H1 (cell line): ENCODE results near the gene CHN2. TPM values are rescaled to one million over a fixed set of nuclear protein-coding genes. Genes with fewer than 3 reads are reported as not detected.

ENCODE experiments used
- CTCF ChIA-PET: fragments of 300-600 bp; sonication (Branson Sonifier 250); formaldehyde crosslinking; loops from one replicate; lab custom pipeline; 2021; ENCODE audit not compliant: partially characterized antibody; lab: Charles Lee
- POLR2A ChIA-PET: fragments of 300-600 bp; sonication (Branson Sonifier 250); formaldehyde crosslinking; loops from one replicate; lab custom pipeline; 2021; ENCODE audit warnings: inconsistent platforms; ENCODE audit not compliant: partially characterized antibody; lab: Charles Lee
- DNase-seq, 2 experiments: peaks; one replicate each; pipeline versions ENCODE4 v3.0.0 to v3.0.0-alpha.2; 2010 to 2022; ENCODE audit warnings: low spot score in 2 of 2, low read depth in 1 of 2, mixed read lengths in 1 of 2
- FAIRE-seq: peaks from 2 replicates; lab custom pipeline; 2011; peaks lifted over from hg19 to GRCh38; lab: Jason Lieb, UNC
- H2AFZ ChIP-seq: 2 replicates; pipeline ENCODE4 v1.8.1; 2012; ENCODE audit warnings: low read length, inconsistent platforms
- H2AK5ac ChIP-seq: 2 replicates; pipeline ENCODE4 v1.6.1; 2013; ENCODE audit warnings: low read depth, low read length
- H2BK120ac ChIP-seq: replicated peaks from 2 replicates; pipeline ENCODE3; 2013; ENCODE audit warnings: low read depth, low read length, inconsistent platforms
- H2BK12ac ChIP-seq: 2 replicates; pipeline ENCODE4 v1.6.1; 2013; ENCODE audit warnings: low read depth, low read length
- H2BK15ac ChIP-seq: 2 replicates; pipeline ENCODE4 v1.6.1; 2013; ENCODE audit warnings: low read length
- H2BK20ac ChIP-seq: 2 replicates; pipeline ENCODE4 v1.6.1; 2013; ENCODE audit warnings: low read length
- H2BK5ac ChIP-seq: 2 replicates; pipeline ENCODE4 v1.6.1; 2013; ENCODE audit warnings: low read depth, low read length
- H3K14ac ChIP-seq: 2 replicates; pipeline ENCODE4 v1.6.1; 2013; ENCODE audit warnings: inconsistent platforms; ENCODE audit not compliant: insufficient read length
- H3K18ac ChIP-seq: 2 replicates; pipeline ENCODE4 v1.6.1; 2013; ENCODE audit warnings: low read length; ENCODE audit errors: extremely low read depth
- H3K23ac ChIP-seq: 2 replicates; pipeline ENCODE4 v1.6.1; 2013; ENCODE audit warnings: inconsistent platforms; ENCODE audit not compliant: insufficient read length
- H3K23me2 ChIP-seq: 2 replicates; pipeline ENCODE4 v1.6.1; 2013; ENCODE audit warnings: low read depth, low read length
- H3K27ac ChIP-seq: 2 replicates; pipeline ENCODE4 v1.6.1; 2011; ENCODE audit warnings: low read depth, low read length, inconsistent platforms
- H3K27me3 ChIP-seq, 4 experiments: replicated peaks in 1 of 4; 1 replicate in 1 of 4; 2 replicates in 3 of 4; pipeline versions ENCODE4 v1.6.1 to v1.8.1; 2011 to 2013; ENCODE audit warnings: low read length in 3 of 4, mild to moderate bottlenecking in 3 of 4, inconsistent platforms in 2 of 4, mixed read lengths in 2 of 4, moderate library complexity in 1 of 4; ENCODE audit not compliant: control insufficient read depth in 3 of 4, insufficient read depth in 3 of 4; ENCODE audit errors: extremely low read depth in 1 of 4
- H3K36me3 ChIP-seq, 4 experiments: 2 replicates each; pipeline versions ENCODE4 v1.6.1 to v1.8.1; 2011 to 2013; ENCODE audit warnings: mild to moderate bottlenecking in 4 of 4, low read length in 3 of 4, moderate library complexity in 2 of 4, control low read depth in 1 of 4, inconsistent platforms in 1 of 4; ENCODE audit not compliant: insufficient read depth in 4 of 4, control insufficient read depth in 2 of 4
- H3K4ac ChIP-seq: replicated peaks from 2 replicates; pipeline ENCODE3; 2013; ENCODE audit warnings: low read length, low read depth, mixed read lengths, inconsistent platforms; ENCODE audit not compliant: insufficient read length
- H3K4me1 ChIP-seq, 4 experiments: replicated peaks in 1 of 4; 1 replicate in 1 of 4; 2 replicates in 3 of 4; pipeline versions ENCODE4 v1.6.1 to v1.8.1; 2011 to 2013; ENCODE audit warnings: low read length in 3 of 4, inconsistent platforms in 2 of 4, mixed read lengths in 1 of 4; ENCODE audit not compliant: insufficient read depth in 4 of 4, control insufficient read depth in 3 of 4
- H3K4me2 ChIP-seq, 2 experiments: 2 replicates each; pipeline versions ENCODE4 v1.6.1 to v1.8.1; 2011 to 2013; ENCODE audit warnings: low read depth in 2 of 2, low read length in 2 of 2, control low read depth in 1 of 2, inconsistent platforms in 1 of 2, mild to moderate bottlenecking in 1 of 2; ENCODE audit not compliant: insufficient read depth in 1 of 2
- H3K4me3 ChIP-seq, 4 experiments: fragments of 200-600, 300-600 bp in 1 of 4; sonication (generic), shearing (Covaris generic), sonication (Bioruptor Twin) in 1 of 4; 2 replicates each; pipeline versions ENCODE4 v1.5.1 to v1.8.1; 2011 to 2016; ENCODE audit warnings: low read length in 4 of 4, low read depth in 3 of 4, control low read depth in 2 of 4, inconsistent platforms in 2 of 4, mild to moderate bottlenecking in 2 of 4, mixed read lengths in 1 of 4, moderate library complexity in 1 of 4; ENCODE audit not compliant: insufficient read depth in 2 of 4; ENCODE audit errors: extremely low read depth in 1 of 4
- H3K56ac ChIP-seq: replicated peaks from 2 replicates; pipeline ENCODE3; 2013; ENCODE audit warnings: low read depth, mild to moderate bottlenecking, mixed read lengths, low read length, inconsistent platforms; ENCODE audit not compliant: insufficient read length
- H3K79me1 ChIP-seq: 2 replicates; pipeline ENCODE4 v1.6.1; 2013; ENCODE audit warnings: low read depth, low read length, control low read depth
- H3K79me2 ChIP-seq, 2 experiments: 2 replicates each; pipeline versions ENCODE4 v1.6.1 to v1.8.1; 2012 to 2013; ENCODE audit warnings: low read length in 2 of 2, mild to moderate bottlenecking in 2 of 2, inconsistent platforms in 1 of 2; ENCODE audit not compliant: insufficient read depth in 2 of 2, control insufficient read depth in 1 of 2
- H3K9ac ChIP-seq, 4 experiments: replicated peaks in 1 of 4; 1 replicate in 1 of 4; 2 replicates in 3 of 4; pipeline versions ENCODE4 v1.6.1 to v1.8.1; 2011 to 2013; ENCODE audit warnings: low read depth in 3 of 4, low read length in 3 of 4, control low read depth in 2 of 4, mild to moderate bottlenecking in 2 of 4, moderate library complexity in 2 of 4, inconsistent platforms in 1 of 4; ENCODE audit errors: extremely low read depth in 1 of 4
- H3K9me3 ChIP-seq, 2 experiments: 2 replicates each; pipeline versions ENCODE4 v1.6.1 to v1.8.1; 2012 to 2013; ENCODE audit warnings: mild to moderate bottlenecking in 2 of 2, moderate library complexity in 2 of 2, control low read depth in 1 of 2, inconsistent platforms in 1 of 2, low read depth in 1 of 2, low read length in 1 of 2, mixed read lengths in 1 of 2; ENCODE audit not compliant: insufficient read depth in 2 of 2
- H4K20me1 ChIP-seq, 2 experiments: replicated peaks in 1 of 2; 2 replicates each; pipeline versions ENCODE3 to v1.8.1; 2011 to 2013; ENCODE audit warnings: inconsistent platforms in 2 of 2, low read length in 2 of 2, mild to moderate bottlenecking in 1 of 2; ENCODE audit not compliant: insufficient read depth in 2 of 2, control insufficient read depth in 1 of 2
- H4K5ac ChIP-seq: 2 replicates; pipeline ENCODE4 v1.6.1; 2013; ENCODE audit warnings: low read length, low read depth, mixed read lengths, inconsistent platforms; ENCODE audit not compliant: insufficient read length
- H4K8ac ChIP-seq: 2 replicates; pipeline ENCODE4 v1.8.0; 2013; ENCODE audit warnings: mild to moderate bottlenecking, moderate library complexity, low read length, inconsistent platforms; ENCODE audit not compliant: insufficient read depth; ENCODE audit errors: extremely low read depth
- H4K91ac ChIP-seq: replicated peaks from 2 replicates; pipeline ENCODE3; 2013; ENCODE audit warnings: low read length, mixed read lengths, inconsistent platforms; ENCODE audit not compliant: insufficient read length
- CHD2 ChIP-seq: IDR thresholded peaks from 2 replicates; pipeline ENCODE4 v1.6.1; 2012; ENCODE audit warnings: low read length, improper control_type of control experiment
- JUN ChIP-seq: IDR thresholded peaks from 2 replicates; pipeline ENCODE4 v1.6.1; 2011; ENCODE audit warnings: low read depth, mild to moderate bottlenecking, improper control_type of control experiment, low read length
- KDM1A ChIP-seq: fragments of 200-600, 300-600 bp; sonication (generic); IDR thresholded peaks from 2 replicates; pipeline ENCODE4 v1.7.1; 2016; ENCODE audit warnings: mild to moderate bottlenecking, low read length, borderline replicate concordance
- WGBS, 2 experiments: shearing (Covaris generic) in 1 of 2; methylation state at CpG; one replicate each; pipeline versions ENCODE4 v1.1.6 to v1.1.7; 2013 to 2015; ENCODE audit warnings: low lambda C conversion rate in 2 of 2, mixed read lengths in 2 of 2, inconsistent platforms in 1 of 2, low coverage in 1 of 2, missing lambda C conversion rate in 1 of 2; ENCODE audit not compliant: insufficient replicate concordance in 2 of 2, insufficient coverage in 1 of 2, insufficient read length in 1 of 2; ENCODE audit errors: extremely low coverage in 1 of 2, missing lambda C conversion rate in 1 of 2; 5-methylcytosine and 5-hydroxymethylcytosine counted together
- polyA plus RNA-seq, 7 experiments: library from polyadenylated mRNA; depleted of rRNA in 3 of 7; stranded (reverse) in 5 of 7; unstranded in 2 of 7; fragments of >200 nt in 5 of 7; fragments of 200-250 nt in 2 of 7; gene quantifications; 1 replicate in 5 of 7; 2 replicates in 1 of 7; 4 replicates in 1 of 7; pipeline versions ENCODE4 v1.2.1 to v1.2.3, GENCODE V29; 2011 to 2013; ENCODE audit warnings: missing spikeins in 2 of 7, mixed read lengths in 2 of 7
- total RNA-seq: library from RNA; stranded (reverse); fragmentation: NEBNext Ultra II Directional; extraction: Animal tissue kit (Norgen Biotek cat#: 25700); gene quantifications from 2 replicates; pipeline ENCODE4 v1.2.1, GENCODE V29; 2021
- TF ChIP-seq, protein P1 (sequence below), 3 experiments: IDR thresholded peaks; 1 replicate in 2 of 3; 2 replicates in 1 of 3; pipeline versions ENCODE4 v1.5.1 to v1.6.1; 2011; ENCODE audit warnings: low read length in 3 of 3, mild to moderate bottlenecking in 3 of 3, inconsistent platforms in 2 of 3, low read depth in 1 of 3, moderate library complexity in 1 of 3; ENCODE audit not compliant: insufficient read depth in 1 of 3; ENCODE audit errors: control extremely low read depth in 1 of 3

CHN2 gene
- total and polyA plus RNA-seq, 2 of the 8 experiments (the other 6 are each of a cell fraction or from before 2014, with no cell fraction given), result 2.9 to 4.8 TPM

GRCh38 chr7:29319719-29320521 lies 125.3 kb downstream of the CHN2 start:
- Histone ChIP-seq H3K79me2 (no peaks in the 10 kb centered on the region), H3K9ac (no peak overlapping the region), H3K18ac (no peak overlapping the region), H2BK5ac (no peak overlapping the region), H3K4me1 (peaks cover 0 to 10% (median 8%) of the 10 kb centered on the region in 4 experiments; a peak in 4 of 7 replicates), H2BK12ac (no peak overlapping the region), H4K20me1 (no peaks in the 10 kb centered on the region), H2BK120ac (no peak overlapping the region), H3K27me3 (no peaks in the 10 kb centered on the region), H2BK15ac (no peak overlapping the region), H2BK20ac (no peak overlapping the region), H2AFZ (no peak overlapping the region), H3K79me1 (no peaks in the 10 kb centered on the region), H4K8ac (no peak overlapping the region), H3K23me2 (no peaks in the 10 kb centered on the region), H3K4me3 (no peak overlapping the region), H3K14ac (no peak overlapping the region), H3K9me3 (no peaks in the 10 kb centered on the region), H2AK5ac (no peak overlapping the region), H3K23ac (no peak overlapping the region), H4K5ac (no peak overlapping the region), H3K36me3 (no peaks in the 10 kb centered on the region), H3K56ac (no peak overlapping the region), H3K4ac (no peak overlapping the region), H3K4me2 (no peak overlapping the region), H3K27ac (no peak overlapping the region), H4K91ac (no peak overlapping the region)
- ChIA-PET POLR2A (interaction anchor here (1.1 to 1.6 kb wide), 3 partner anchors 14 to 34 kb away, joined by 3 to 4 read pairs (median 4); no protein-coding TSS in a partner anchor), CTCF (interaction anchor here (0.6 to 2.5 kb wide), 7 partner anchors 13 to 80 kb away, joined by 3 to 12 read pairs (median 5); no protein-coding TSS in a partner anchor)
- TF ChIP-seq KDM1A, result no peak
- TF ChIP-seq JUN, result no peak
- TF ChIP-seq, protein P1, sequence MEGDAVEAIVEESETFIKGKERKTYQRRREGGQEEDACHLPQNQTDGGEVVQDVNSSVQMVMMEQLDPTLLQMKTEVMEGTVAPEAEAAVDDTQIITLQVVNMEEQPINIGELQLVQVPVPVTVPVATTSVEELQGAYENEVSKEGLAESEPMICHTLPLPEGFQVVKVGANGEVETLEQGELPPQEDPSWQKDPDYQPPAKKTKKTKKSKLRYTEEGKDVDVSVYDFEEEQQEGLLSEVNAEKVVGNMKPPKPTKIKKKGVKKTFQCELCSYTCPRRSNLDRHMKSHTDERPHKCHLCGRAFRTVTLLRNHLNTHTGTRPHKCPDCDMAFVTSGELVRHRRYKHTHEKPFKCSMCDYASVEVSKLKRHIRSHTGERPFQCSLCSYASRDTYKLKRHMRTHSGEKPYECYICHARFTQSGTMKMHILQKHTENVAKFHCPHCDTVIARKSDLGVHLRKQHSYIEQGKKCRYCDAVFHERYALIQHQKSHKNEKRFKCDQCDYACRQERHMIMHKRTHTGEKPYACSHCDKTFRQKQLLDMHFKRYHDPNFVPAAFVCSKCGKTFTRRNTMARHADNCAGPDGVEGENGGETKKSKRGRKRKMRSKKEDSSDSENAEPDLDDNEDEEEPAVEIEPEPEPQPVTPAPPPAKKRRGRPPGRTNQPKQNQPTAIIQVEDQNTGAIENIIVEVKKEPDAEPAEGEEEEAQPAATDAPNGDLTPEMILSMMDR (IDR thresholded peaks at IDR 0.05; ENCODE audit: control extremely low read depth in 1 of 3, insufficient read depth in 1 of 3, low read depth in 1 of 3, low read length in 3 of 3), result peak in 1 of 3 experiments; percentile 7; a peak in 1 of 4 replicates
- TF ChIP-seq CHD2, result no peak
- DNase-seq (no peak), FAIRE-seq (no peak)
- WGBS, 2 experiments, result 80% methylated on average over 10 of the region's 10 CpGs; no CpG with 5 or more reads in 1 of the 2 experiments
